ENCODE data around the gene XBP1.

The XBP1 gene

GRCh38 chr22:28831140-28832072 lies 31.0 kb upstream of the XBP1 start:
- H3K4me1 ChIP-seq (ENCODE audit: insufficient read depth, low read length, severe bottlenecking) = no peaks in the 10 kb centered on the region
- no peaks in the 10 kb centered on the region for H3K27me3 ChIP-seq (ENCODE audit: insufficient read depth, low read length)
- no peaks in the 10 kb centered on the region for H3K9me3 ChIP-seq (ENCODE audit: low read length)
- no peak overlapping the region for H3K9ac ChIP-seq (ENCODE audit: low read length)
- H3K4me2 ChIP-seq (ENCODE audit: low read length) = no peak overlapping the region
- TF ChIP-seq, protein P1, sequence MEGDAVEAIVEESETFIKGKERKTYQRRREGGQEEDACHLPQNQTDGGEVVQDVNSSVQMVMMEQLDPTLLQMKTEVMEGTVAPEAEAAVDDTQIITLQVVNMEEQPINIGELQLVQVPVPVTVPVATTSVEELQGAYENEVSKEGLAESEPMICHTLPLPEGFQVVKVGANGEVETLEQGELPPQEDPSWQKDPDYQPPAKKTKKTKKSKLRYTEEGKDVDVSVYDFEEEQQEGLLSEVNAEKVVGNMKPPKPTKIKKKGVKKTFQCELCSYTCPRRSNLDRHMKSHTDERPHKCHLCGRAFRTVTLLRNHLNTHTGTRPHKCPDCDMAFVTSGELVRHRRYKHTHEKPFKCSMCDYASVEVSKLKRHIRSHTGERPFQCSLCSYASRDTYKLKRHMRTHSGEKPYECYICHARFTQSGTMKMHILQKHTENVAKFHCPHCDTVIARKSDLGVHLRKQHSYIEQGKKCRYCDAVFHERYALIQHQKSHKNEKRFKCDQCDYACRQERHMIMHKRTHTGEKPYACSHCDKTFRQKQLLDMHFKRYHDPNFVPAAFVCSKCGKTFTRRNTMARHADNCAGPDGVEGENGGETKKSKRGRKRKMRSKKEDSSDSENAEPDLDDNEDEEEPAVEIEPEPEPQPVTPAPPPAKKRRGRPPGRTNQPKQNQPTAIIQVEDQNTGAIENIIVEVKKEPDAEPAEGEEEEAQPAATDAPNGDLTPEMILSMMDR (IDR thresholded peaks at IDR 0.05; ENCODE audit: low read length) = no peak
- TF ChIP-seq EZH2 (IDR thresholded peaks at IDR 0.05; ENCODE audit: borderline replicate concordance, low read length) = no peak
- H3K36me3 ChIP-seq (ENCODE audit: insufficient read depth, low read length) = no peaks in the 10 kb centered on the region
- H4K20me1 ChIP-seq (ENCODE audit: insufficient read depth, low read length) = no peaks in the 10 kb centered on the region
- H3K79me2 ChIP-seq (ENCODE audit: insufficient read depth, low read length) = no peaks in the 10 kb centered on the region
- H3F3A ChIP-seq (ENCODE audit: insufficient read depth, low read length) = no peaks in the 10 kb centered on the region
- no peak overlapping the region for H3K27ac ChIP-seq (ENCODE audit: low read depth, low read length, poor library complexity, severe bottlenecking)
- H3K4me3 ChIP-seq (ENCODE audit: low read depth, low read length, poor library complexity, severe bottlenecking) = no peak overlapping the region
- no peak overlapping the region for H2AFZ ChIP-seq (ENCODE audit: low read length)
- H3K9me2 ChIP-seq (ENCODE audit: low read depth, low read length) = no peaks in the 10 kb centered on the region

DNA sequence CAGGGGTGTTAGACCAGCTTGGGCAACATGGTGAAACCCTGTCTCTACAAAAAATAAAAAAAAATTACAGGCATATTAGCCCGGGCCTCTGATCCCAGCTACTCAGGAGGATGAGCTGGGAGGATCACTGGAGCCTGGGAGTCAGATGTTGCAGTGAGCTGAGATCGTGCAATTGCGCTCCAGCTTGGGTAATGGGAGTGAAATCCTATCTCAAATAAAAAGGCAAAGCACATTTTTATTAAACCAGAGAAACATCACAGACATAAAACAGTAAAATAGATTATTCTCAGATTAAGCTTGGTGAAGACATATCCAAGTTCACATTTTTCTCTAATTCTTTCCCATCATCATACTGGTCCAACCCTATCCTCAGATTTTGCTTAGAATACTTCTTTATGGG lies 30.1 kb upstream of the XBP1 start:
- Histone ChIP-seq H3K9me2 (ENCODE audit: low read depth, low read length) (no peaks in the 10 kb centered on the region), H3K79me2 (ENCODE audit: insufficient read depth, low read length) (no peaks in the 10 kb centered on the region), H3K27me3 (ENCODE audit: insufficient read depth, low read length) (no peaks in the 10 kb centered on the region), H3K4me1 (ENCODE audit: insufficient read depth, low read length, severe bottlenecking) (no peaks in the 10 kb centered on the region), H3K27ac (ENCODE audit: low read depth, low read length, poor library complexity, severe bottlenecking) (no peak overlapping the region), H3K4me2 (ENCODE audit: low read length) (no peak overlapping the region), H3F3A (ENCODE audit: insufficient read depth, low read length) (no peaks in the 10 kb centered on the region), H3K36me3 (ENCODE audit: insufficient read depth, low read length) (no peaks in the 10 kb centered on the region), H3K9me3 (ENCODE audit: low read length) (no peaks in the 10 kb centered on the region), H4K20me1 (ENCODE audit: insufficient read depth, low read length) (no peaks in the 10 kb centered on the region), H3K4me3 (ENCODE audit: low read depth, low read length, poor library complexity, severe bottlenecking) (no peak overlapping the region), H2AFZ (ENCODE audit: low read length) (no peak overlapping the region), H3K9ac (ENCODE audit: low read length) (no peak overlapping the region)
- TF ChIP-seq EZH2 (IDR thresholded peaks at IDR 0.05; ENCODE audit: borderline replicate concordance, low read length) = no peak
- TF ChIP-seq, protein P1 (IDR thresholded peaks at IDR 0.05; ENCODE audit: low read length) = no peak

DNA sequence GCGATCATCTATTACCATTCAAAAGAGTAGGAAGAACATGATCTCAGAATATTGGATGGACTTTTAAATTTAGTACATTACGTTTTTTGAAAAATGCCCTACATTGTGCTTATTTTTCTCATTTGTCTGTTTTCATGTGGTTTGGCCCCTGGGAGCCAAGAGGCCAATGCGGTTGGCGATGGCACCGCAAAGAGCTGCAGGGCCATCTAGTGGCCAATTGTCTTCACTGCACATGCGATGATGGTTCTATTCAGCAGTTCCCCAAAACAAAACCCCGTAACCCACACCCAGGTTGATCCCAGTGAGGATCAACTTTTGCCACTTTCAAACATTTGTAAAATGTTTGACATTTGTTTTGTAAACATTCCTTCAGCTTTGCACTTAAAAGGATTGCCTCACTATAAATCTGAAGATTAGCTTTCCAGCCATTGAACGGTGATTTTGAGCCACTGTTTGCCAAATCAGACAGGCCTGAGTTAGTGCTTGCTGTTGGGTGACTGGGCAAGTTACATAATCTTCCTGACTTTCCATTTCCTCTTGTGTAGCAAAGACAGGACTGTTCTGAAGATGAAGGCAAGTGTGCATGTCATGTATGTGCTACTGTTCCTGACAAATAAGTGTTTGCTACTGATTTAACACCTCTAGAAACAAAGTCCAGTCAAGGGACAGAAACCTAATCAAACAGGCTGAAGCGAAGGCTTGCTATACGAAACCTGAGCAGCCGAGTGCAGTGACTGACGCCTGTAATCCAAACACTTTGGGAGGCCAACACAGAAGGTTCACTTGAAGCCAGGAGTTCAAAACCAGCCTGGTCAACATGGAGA lies 29.2 kb upstream of the XBP1 start:
- no peaks in the 10 kb centered on the region for H3F3A ChIP-seq (ENCODE audit: insufficient read depth, low read length)
- H3K4me2 ChIP-seq (ENCODE audit: low read length) = no peak overlapping the region
- no peaks in the 10 kb centered on the region for H3K9me2 ChIP-seq (ENCODE audit: low read depth, low read length)
- H3K27me3 ChIP-seq (ENCODE audit: insufficient read depth, low read length) = no peaks in the 10 kb centered on the region
- H3K9me3 ChIP-seq (ENCODE audit: low read length) = no peaks in the 10 kb centered on the region
- no peaks in the 10 kb centered on the region for H3K79me2 ChIP-seq (ENCODE audit: insufficient read depth, low read length)
- no peak overlapping the region for H3K27ac ChIP-seq (ENCODE audit: low read depth, low read length, poor library complexity, severe bottlenecking)
- no peak overlapping the region for H3K4me3 ChIP-seq (ENCODE audit: low read depth, low read length, poor library complexity, severe bottlenecking)
- H3K9ac ChIP-seq (ENCODE audit: low read length) = no peak overlapping the region
- no peaks in the 10 kb centered on the region for H3K4me1 ChIP-seq (ENCODE audit: insufficient read depth, low read length, severe bottlenecking)
- no peaks in the 10 kb centered on the region for H4K20me1 ChIP-seq (ENCODE audit: insufficient read depth, low read length)
- no peaks in the 10 kb centered on the region for H3K36me3 ChIP-seq (ENCODE audit: insufficient read depth, low read length)
- TF ChIP-seq, protein P1 (IDR thresholded peaks at IDR 0.05; ENCODE audit: low read length) = peak; percentile 98
- no peak for TF ChIP-seq EZH2 (IDR thresholded peaks at IDR 0.05; ENCODE audit: borderline replicate concordance, low read length)
- H2AFZ ChIP-seq (ENCODE audit: low read length) = no peak overlapping the region

Data from OCI-LY1 (cell line).